Lung (tissue), 4 donors: ENCODE data around the gene USP17L17. TPM values are rescaled to one million over a fixed set of nuclear protein-coding genes. Genes with fewer than 3 reads are reported as not detected.

ENCODE experiments used
- polyA plus RNA-seq, 2 donors: library from polyadenylated mRNA; stranded (reverse); fragments of 200-250 nt; gene quantifications; one replicate each; pipeline ENCODE4 v1.2.1, GENCODE V29; 2013
- total RNA-seq, 2 donors: library from RNA; depleted of rRNA in 1 of 2; stranded (reverse); fragments of >200 nt in 1 of 2; gene quantifications; one replicate each; pipeline ENCODE4 v1.2.1, GENCODE V29; 2014 to 2021
- donor health status: Bipolar disorder and iron deficiency.
- donor health status: healthy.
- donor health status: DM: yes; HTN: yes; CAD: no.

USP17L17 gene
- total and polyA plus RNA-seq, 4 donors: not detected

Other genes starting within 250 kb of the USP17L17 start
- gene FAM90A26, start 73.5 kb upstream of the USP17L17 start, total RNA-seq: not detected
- not detected for gene FAM90A26, start 73.5 kb upstream of the USP17L17 start, polyA plus RNA-seq
- not detected for gene USP17L10, start 33.2 kb upstream of the USP17L17 start, total RNA-seq
- gene USP17L10, start 33.2 kb upstream of the USP17L17 start, polyA plus RNA-seq: not detected
- gene USP17L11, start 28.5 kb upstream of the USP17L17 start, total RNA-seq: not detected
- not detected for gene USP17L11, start 28.5 kb upstream of the USP17L17 start, polyA plus RNA-seq
- gene USP17L12, start 23.7 kb upstream of the USP17L17 start, total RNA-seq: not detected
- gene USP17L12, start 23.7 kb upstream of the USP17L17 start, polyA plus RNA-seq: not detected
- not detected for gene USP17L13, start 19.0 kb upstream of the USP17L17 start, total RNA-seq
- not detected for gene USP17L13, start 19.0 kb upstream of the USP17L17 start, polyA plus RNA-seq
- not detected for gene USP17L15, start 9.5 kb upstream of the USP17L17 start, total RNA-seq
- not detected for gene USP17L15, start 9.5 kb upstream of the USP17L17 start, polyA plus RNA-seq
- gene USP17L18, start 4.8 kb downstream of the USP17L17 start, total RNA-seq: not detected
- gene USP17L18, start 4.8 kb downstream of the USP17L17 start, polyA plus RNA-seq: not detected
- not detected for gene USP17L19, start 9.5 kb downstream of the USP17L17 start, total RNA-seq
- gene USP17L19, start 9.5 kb downstream of the USP17L17 start, polyA plus RNA-seq: not detected
- not detected for gene USP17L20, start 14.2 kb downstream of the USP17L17 start, total RNA-seq
- not detected for gene USP17L20, start 14.2 kb downstream of the USP17L17 start, polyA plus RNA-seq
- gene USP17L21, start 19.0 kb downstream of the USP17L17 start, total RNA-seq: not detected
- not detected for gene USP17L21, start 19.0 kb downstream of the USP17L17 start, polyA plus RNA-seq
- not detected for gene USP17L22, start 23.7 kb downstream of the USP17L17 start, total RNA-seq
- gene USP17L22, start 23.7 kb downstream of the USP17L17 start, polyA plus RNA-seq: not detected
- not detected for gene USP17L24, start 81.3 kb downstream of the USP17L17 start, total RNA-seq
- not detected for gene USP17L24, start 81.3 kb downstream of the USP17L17 start, polyA plus RNA-seq
- gene USP17L25, start 86.0 kb downstream of the USP17L17 start, total RNA-seq: not detected
- gene USP17L25, start 86.0 kb downstream of the USP17L17 start, polyA plus RNA-seq: not detected
- gene USP17L26, start 90.8 kb downstream of the USP17L17 start, total RNA-seq: not detected
- gene USP17L26, start 90.8 kb downstream of the USP17L17 start, polyA plus RNA-seq: not detected
- not detected for gene USP17L5, start 95.5 kb downstream of the USP17L17 start, total RNA-seq
- gene USP17L5, start 95.5 kb downstream of the USP17L17 start, polyA plus RNA-seq: not detected
- not detected for gene USP17L27, start 100.3 kb downstream of the USP17L17 start, total RNA-seq
- gene USP17L27, start 100.3 kb downstream of the USP17L17 start, polyA plus RNA-seq: not detected
- gene USP17L28, start 105.0 kb downstream of the USP17L17 start, total RNA-seq: not detected
- not detected for gene USP17L28, start 105.0 kb downstream of the USP17L17 start, polyA plus RNA-seq
- gene USP17L29, start 109.8 kb downstream of the USP17L17 start, total RNA-seq: not detected
- not detected for gene USP17L29, start 109.8 kb downstream of the USP17L17 start, polyA plus RNA-seq
- not detected for gene USP17L30, start 119.2 kb downstream of the USP17L17 start, total RNA-seq
- not detected for gene USP17L30, start 119.2 kb downstream of the USP17L17 start, polyA plus RNA-seq
- gene DEFB131A, start 200.5 kb downstream of the USP17L17 start, total RNA-seq: not detected
- gene DEFB131A, start 200.5 kb downstream of the USP17L17 start, polyA plus RNA-seq: not detected